ENCODE measurements around the gene STX10. TPM values are rescaled to one million over a fixed set of nuclear protein-coding genes. Genes with fewer than 3 reads are reported as not detected.

The STX10 gene
- total RNA-seq, 2 donors from 2014 or later: 54.2 to 65.3 TPM

DNA sequence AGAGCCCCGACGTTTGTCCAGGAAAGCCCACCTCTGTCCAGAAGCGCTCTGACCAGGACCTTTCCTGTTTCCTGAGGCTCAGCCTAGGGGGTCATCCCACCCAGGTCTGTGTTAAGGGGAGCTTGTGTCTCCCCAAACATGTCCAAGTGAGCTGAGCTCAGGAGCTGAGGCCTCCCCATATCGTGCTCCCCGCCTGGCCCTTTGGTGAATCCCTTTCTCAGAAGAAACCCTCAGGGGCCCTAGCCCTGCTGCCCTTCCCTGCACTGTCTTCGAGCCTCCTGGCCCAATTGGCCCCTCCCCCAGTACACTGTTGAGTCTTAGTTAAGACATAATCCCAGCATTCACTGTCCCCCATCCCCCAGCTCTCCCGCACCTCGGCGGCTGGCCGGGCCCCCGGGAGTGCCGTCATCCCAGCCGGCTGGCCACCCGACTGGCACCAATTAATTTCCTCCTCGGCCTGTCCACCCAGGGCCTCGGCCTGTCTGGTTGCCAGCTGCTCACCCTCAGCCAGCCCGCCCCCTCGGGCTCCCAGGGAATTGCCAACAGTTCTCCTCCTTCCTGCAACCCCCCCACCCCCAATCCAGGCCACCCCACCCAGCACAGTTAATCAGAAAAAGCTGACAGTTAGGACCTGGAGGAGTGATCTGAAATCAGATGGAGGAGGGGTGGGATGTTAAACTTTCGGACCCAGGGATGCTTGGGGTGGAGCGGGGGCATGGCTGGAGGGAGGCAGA, 13.6 kb upstream of the STX10 start:
- no peak overlapping the region for H3K4me3 ChIP-seq
- TF ChIP-seq POLR2A (IDR thresholded peaks at IDR 0.05): peak; percentile 46 to 82 (median 79)
- TF ChIP-seq, protein P1, sequence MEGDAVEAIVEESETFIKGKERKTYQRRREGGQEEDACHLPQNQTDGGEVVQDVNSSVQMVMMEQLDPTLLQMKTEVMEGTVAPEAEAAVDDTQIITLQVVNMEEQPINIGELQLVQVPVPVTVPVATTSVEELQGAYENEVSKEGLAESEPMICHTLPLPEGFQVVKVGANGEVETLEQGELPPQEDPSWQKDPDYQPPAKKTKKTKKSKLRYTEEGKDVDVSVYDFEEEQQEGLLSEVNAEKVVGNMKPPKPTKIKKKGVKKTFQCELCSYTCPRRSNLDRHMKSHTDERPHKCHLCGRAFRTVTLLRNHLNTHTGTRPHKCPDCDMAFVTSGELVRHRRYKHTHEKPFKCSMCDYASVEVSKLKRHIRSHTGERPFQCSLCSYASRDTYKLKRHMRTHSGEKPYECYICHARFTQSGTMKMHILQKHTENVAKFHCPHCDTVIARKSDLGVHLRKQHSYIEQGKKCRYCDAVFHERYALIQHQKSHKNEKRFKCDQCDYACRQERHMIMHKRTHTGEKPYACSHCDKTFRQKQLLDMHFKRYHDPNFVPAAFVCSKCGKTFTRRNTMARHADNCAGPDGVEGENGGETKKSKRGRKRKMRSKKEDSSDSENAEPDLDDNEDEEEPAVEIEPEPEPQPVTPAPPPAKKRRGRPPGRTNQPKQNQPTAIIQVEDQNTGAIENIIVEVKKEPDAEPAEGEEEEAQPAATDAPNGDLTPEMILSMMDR (IDR thresholded peaks at IDR 0.05): no peak
- intact Hi-C loops (cut with DNase I): no loop called here
- 9 to 18% methylated on average over 15 to 20 of the region's 20 CpGs for WGBS, 2 donors
- peaks cover 69% of the 10 kb centered on the region for H3K4me1 ChIP-seq
- H3K27me3 ChIP-seq: no peaks in the 10 kb centered on the region
- no peaks in the 10 kb centered on the region for H3K36me3 ChIP-seq (replicated peaks in 1 of 2; ENCODE audit: insufficient read depth in 1 of 2, low read depth in 2 of 2)
- DNase-seq (peak; percentile 81 to 89 (median 86)), ATAC-seq (peak; percentile 40)
- H3K27ac ChIP-seq: peak overlapping the region; percentile 90 to 96 (median 94)
- H3K9me3 ChIP-seq: no peaks in the 10 kb centered on the region

DNA sequence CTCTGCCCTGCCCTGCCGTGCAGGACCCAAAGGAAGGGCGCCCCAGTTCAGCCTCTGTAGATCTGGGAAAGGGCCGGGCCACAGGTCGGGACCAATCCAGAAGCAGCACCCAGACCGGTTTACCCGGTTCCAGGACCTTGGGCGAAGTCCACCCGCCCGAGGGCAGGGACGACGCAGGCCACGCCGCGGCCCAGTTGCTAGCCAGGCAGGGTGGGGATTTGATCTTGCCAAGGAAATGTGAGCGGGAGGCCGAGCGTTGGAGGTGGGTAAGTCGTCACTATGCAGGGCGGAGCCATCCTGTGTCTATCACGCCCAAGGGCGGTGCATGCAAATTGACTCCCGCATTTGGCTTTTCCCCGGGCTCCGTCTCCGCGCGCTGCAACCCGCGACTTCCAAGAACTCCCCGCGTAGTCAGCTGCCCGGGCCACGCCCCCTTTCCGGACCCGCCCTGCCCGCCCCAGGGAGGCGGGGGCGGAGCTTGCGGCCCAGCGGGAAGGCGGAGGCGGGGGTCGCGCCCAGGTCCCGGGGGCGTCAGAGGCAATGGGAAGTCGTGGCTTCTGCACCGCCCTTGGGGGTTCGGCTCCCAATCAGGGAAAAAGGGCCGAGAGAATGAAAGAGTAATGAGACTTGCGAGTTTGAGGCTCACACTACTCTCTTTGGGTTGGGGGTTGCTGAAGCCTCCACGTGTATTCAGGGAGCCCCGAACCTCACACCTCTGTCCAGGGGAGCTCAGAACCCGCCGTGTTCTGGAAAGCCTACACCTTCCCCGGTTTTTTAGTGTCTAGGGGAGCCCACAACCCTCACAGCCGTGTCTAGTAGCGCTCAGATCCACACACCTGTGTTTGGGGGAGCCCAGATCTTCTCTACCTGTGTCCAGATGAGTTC, 12.8 kb upstream of the STX10 start:
- 1 to 3% methylated on average over 18 to 58 of the region's 58 CpGs for WGBS, 2 donors
- DNase-seq (peak; percentile 99 to 100 (median 100)), ATAC-seq (peak; percentile 89)
- Histone ChIP-seq H3K27me3 (no peaks in the 10 kb centered on the region), H3K4me1 (peaks cover 63% of the 10 kb centered on the region), H3K4me3 (peak overlapping the region in 1 of 2 donors; percentile 21), H3K27ac (peak overlapping the region; percentile 90 to 96 (median 94)), H3K9me3 (no peaks in the 10 kb centered on the region), H3K36me3 (replicated peaks in 1 of 2; ENCODE audit: insufficient read depth in 1 of 2, low read depth in 2 of 2) (no peaks in the 10 kb centered on the region)
- intact Hi-C loops (cut with DNase I): no loop called here
- TF ChIP-seq, protein P1 (IDR thresholded peaks at IDR 0.05): peak in 1 of 7 experiments; percentile 17
- TF ChIP-seq POLR2A (IDR thresholded peaks at IDR 0.05): peak in 1 of 3 donors; percentile 94

- H3K4me1 ChIP-seq: peaks cover 60% of the 10 kb centered on the region
- no peak for TF ChIP-seq POLR2A (IDR thresholded peaks at IDR 0.05)
- TF ChIP-seq, protein P1 (IDR thresholded peaks at IDR 0.05): no peak
- intact Hi-C loops (cut with DNase I): no loop called here
These were observed 10.4 kb upstream of the STX10 start for GRCh38 chr19:13160557-13160956.

DNA sequence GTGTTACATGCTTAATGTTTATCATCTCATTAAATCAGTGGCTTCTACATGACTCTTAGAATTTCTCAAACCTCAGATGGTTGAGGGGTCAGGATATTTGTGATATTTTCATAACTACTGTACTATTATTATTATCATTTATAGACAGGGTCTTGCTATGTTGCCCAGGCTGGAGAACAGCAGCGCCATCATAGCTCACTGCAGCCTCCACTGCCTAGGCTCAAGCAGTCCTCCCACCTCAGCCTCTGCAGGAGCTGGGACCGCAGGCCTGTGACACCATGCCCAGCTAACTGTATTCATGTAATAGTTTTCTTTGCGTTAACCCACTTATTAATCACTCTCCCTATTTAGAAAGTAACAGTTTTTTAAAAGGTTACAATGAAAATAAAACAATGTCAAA, 9.5 kb upstream of the STX10 start:
- 84 to 97% methylated on average over 3 of the region's 3 CpGs for WGBS, 2 donors
- peaks cover 60% of the 10 kb centered on the region for H3K4me1 ChIP-seq

More at GRCh38 chr19:13160557-13160956, 10.4 kb upstream of the STX10 start:
- H3K27ac ChIP-seq: peak overlapping the region in 1 of 4 donors; percentile 94
- DNase-seq (peak in 2 of 4 donors; percentile 36 to 46), ATAC-seq (no peak)
- WGBS, 2 donors: 50 to 73% methylated on average over 1 of the region's 1 CpG
- H3K27me3 ChIP-seq: no peaks in the 10 kb centered on the region
- no peak overlapping the region for H3K4me3 ChIP-seq
- no peaks in the 10 kb centered on the region for H3K9me3 ChIP-seq
- no peaks in the 10 kb centered on the region for H3K36me3 ChIP-seq (replicated peaks in 1 of 2; ENCODE audit: insufficient read depth in 1 of 2, low read depth in 2 of 2)

More for the DNA sequence above, 9.5 kb upstream of the STX10 start:
- H3K4me3 ChIP-seq: no peak overlapping the region
- ATAC-seq: no peak
- DNase-seq: no peak
- H3K27ac ChIP-seq: no peak overlapping the region
- H3K36me3 ChIP-seq (replicated peaks in 1 of 2; ENCODE audit: insufficient read depth in 1 of 2, low read depth in 2 of 2): no peaks in the 10 kb centered on the region
- H3K9me3 ChIP-seq: no peaks in the 10 kb centered on the region
- H3K27me3 ChIP-seq: no peaks in the 10 kb centered on the region
- intact Hi-C loops (cut with DNase I): no loop called here
- TF ChIP-seq POLR2A (IDR thresholded peaks at IDR 0.05): no peak
- TF ChIP-seq, protein P1 (IDR thresholded peaks at IDR 0.05): no peak
